COLO668 (cell line): ENCODE measurements around the gene FOXE3.
A peak's percentile ranks its signal among the peaks of the same experiment; 100 is the strongest.

ENCODE experiments used
- DNase-seq: peaks from one replicate; lab custom pipeline; 2025; ENCODE audit not compliant: unreplicated experiment; lab: John Stamatoyannopoulos, UW

FOXE3 gene

GRCh38 chr1:47403321-47403910 is 12.7 kb upstream of the FOXE3 start:
- no peak for DNase-seq

DNA sequence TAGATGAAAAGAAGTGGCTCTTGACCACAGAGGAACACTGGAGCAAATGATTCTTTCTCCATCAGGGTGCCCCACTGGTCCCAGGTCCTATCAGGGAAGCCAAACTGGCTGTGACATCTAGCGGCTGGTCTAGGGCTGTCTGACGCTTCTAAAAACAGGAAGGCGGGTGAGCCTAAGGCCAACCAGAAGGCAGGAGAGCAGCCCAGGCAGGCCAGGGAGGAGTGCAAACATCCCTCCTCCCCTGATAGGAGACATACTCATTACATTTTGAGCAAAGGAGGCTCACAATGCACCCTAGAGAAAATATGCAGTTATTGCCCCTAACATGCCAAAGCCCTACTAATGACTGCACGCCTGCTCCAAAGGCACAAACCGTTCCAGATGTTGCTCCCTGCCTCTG is 10.4 kb upstream of the FOXE3 start:
- no peak for DNase-seq

DNA sequence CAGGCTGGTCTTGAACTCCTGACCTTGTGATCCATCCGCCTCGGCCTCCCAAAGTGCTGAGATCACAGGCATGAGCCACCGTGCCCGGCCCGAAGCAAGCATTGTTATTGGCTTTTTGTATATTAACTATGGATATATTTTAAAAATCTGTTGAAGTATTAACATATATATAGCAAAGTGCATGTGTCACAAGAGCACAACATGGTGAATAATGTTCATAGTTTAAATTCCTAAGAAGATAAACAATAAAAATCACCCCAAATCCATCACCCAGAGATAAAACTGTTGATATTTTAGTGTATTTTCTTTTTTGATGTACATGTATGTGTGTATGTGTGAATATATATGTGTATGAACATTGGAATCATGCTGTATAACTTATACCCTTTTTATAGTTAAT is 9.1 kb upstream of the FOXE3 start:
- DNase-seq, result no peak

DNA sequence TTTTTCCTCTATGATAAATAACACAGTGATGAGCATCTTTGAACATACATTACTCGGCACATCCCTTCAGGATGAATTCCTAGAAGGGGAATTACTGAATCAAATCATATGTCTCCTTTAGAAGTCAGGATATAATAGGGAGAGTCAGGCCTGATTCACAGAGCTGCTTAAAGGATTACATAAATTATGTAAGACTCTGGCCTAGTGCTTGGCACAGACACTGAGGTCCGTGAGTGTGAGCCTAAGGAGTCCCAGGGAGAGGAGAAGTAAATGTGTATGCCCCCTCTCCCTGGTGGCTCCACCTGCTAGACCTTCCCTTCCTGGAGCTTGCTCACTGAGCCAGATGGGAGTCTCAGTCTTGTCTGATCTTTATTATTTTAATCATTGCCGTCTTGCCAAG is 8.6 kb upstream of the FOXE3 start:
- DNase-seq, result no peak

- no peak for DNase-seq
Measured at GRCh38 chr1:47409311-47410067, 6.6 kb upstream of the FOXE3 start.

- no peak for DNase-seq
Measured at GRCh38 chr1:47410068-47410455, 6.0 kb upstream of the FOXE3 start.

DNA sequence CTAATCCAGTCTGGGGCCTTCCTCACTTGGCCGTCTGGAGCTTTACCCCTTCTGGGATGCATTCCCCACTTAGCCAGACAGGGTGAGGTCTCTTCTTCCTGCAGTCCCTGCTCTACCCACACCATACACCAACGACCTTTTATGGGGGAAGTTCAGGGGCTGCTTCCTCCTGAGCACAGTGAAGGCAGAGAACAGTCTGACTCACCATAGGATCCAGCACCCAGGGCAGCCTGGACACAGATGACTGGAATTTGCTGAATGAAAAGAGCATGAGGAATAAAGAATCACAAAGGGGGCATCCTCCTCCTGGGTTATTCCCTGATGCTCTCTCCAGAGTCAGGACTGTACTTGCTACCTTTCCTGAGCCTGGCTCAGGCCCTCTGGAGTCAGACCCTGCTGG is 4.6 kb upstream of the FOXE3 start:
- DNase-seq, result no peak

- DNase-seq, result no peak
Measured at GRCh38 chr1:47412437-47412836, 3.6 kb upstream of the FOXE3 start.

GRCh38 chr1:47416319-47417169 is 459 bp downstream of the FOXE3 start:
- peak; percentile 82 for DNase-seq

DNA sequence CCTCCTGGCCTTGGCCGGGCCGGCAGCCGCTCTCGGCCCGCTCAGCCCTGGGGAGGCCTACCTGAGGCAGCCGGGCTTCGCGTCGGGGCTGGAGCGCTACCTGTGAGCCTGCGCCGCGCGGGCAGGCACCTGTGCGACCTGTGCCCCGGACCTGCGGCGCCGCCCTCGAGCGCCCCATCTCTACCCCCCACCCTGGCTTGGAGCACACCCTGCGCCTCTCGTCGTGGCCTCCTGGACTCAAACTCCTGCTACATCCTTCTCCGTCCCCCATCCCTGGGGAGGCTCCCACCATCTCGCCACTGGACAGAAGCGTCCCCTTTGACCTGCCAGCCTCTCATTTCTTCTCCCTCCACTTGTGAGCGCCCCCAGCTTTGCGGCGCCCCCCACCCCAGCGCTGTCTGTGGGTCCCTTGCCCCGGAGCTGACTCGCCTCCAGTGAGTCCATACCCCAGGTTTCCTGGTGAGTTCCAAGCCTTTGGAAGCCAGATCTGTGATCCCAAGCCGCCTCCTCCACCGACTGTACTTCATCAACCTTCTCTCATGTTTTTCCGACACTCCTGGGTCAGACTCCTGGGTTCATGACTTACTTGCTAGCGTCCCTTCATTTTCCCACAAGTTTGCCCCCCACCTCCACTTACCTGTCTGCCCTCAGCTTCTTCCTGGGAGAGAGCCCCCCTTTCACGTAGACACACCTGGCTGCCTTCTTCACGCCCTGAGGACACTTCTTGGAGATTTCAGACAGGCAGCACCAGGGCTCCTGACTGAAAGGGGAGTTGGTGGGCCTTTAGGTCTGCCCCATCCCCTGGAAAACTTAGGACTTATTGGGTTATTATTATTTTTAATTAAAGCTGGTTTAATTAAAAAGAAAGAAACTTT is 1.3 kb downstream of the FOXE3 start:
- DNase-seq, result peak; percentile 76

- DNase-seq, result no peak
Measured at GRCh38 chr1:47418122-47418521, 2.0 kb downstream of the FOXE3 start.

GRCh38 chr1:47418681-47419325 is 2.7 kb downstream of the FOXE3 start:
- DNase-seq, result no peak

DNA sequence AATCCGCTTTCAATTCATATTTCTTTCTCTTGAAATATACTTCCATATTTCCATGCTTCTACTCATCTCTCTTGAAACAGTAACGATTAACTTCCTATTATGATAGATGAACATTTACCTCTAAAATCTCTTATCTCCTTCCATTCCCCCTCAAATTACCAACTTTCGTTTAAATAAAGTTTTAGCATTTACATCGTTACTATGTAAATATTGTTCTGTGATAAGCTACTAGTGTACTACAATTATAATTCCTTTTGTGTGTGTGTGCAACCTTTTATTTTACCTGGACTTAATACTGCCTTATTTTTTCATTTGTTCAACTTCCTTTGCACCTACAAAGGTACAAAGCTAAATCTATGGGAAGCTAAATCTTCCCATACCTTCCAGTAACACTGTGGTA is 4.5 kb downstream of the FOXE3 start:
- DNase-seq, result no peak

DNA sequence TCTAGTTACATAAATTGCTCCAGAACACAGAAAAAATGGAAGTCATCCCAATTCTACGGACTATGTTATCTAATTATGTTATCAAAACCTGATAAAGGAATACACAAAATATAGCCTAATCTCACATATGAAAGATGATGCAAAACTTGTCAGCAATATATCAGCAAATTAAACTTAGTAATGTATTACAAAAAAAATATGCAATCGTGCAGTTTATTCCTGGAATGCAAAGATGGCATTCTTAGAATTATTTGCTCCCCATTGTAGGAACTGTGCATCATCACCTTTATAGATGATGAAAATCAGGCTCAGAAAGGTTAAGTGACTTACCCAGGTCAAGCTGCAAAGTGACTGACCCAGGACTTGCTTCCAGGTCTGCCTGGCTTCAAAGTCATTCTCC is 7.8 kb downstream of the FOXE3 start:
- DNase-seq, result no peak

DNA sequence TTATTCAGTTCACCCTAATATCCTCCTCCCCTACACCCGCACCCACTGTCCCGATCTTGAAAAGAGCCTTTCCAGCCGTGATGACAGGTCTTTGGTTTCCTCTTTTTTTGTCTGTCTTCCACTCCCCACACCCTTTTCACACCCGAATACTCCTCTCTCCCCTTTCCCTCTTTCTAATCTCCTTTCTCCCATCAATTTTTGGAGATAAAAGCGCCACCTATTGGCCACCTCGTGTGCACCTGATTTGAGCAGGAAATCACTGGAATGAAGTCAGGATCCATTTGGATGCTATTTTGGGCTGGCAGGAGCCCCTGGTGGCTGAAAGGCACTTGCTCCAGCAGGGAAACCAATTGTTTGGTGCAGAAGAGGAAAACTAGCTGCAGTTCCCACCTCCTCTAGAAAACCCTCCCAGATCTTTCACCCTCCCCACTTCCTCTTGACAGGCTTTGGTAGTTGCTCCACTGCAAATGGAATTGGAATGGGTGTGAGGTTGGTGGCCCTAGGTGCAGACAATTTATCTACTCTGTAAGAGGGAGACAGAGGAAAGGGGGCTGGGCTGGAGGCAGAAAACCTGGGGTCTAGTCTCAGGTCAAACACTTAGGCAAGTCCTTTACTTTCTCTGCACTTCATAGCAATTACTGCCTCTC is 8.4 kb downstream of the FOXE3 start:
- peak; percentile 66 for DNase-seq

- no peak for DNase-seq
Measured at GRCh38 chr1:47431534-47431933, 15.4 kb downstream of the FOXE3 start.

DNA sequence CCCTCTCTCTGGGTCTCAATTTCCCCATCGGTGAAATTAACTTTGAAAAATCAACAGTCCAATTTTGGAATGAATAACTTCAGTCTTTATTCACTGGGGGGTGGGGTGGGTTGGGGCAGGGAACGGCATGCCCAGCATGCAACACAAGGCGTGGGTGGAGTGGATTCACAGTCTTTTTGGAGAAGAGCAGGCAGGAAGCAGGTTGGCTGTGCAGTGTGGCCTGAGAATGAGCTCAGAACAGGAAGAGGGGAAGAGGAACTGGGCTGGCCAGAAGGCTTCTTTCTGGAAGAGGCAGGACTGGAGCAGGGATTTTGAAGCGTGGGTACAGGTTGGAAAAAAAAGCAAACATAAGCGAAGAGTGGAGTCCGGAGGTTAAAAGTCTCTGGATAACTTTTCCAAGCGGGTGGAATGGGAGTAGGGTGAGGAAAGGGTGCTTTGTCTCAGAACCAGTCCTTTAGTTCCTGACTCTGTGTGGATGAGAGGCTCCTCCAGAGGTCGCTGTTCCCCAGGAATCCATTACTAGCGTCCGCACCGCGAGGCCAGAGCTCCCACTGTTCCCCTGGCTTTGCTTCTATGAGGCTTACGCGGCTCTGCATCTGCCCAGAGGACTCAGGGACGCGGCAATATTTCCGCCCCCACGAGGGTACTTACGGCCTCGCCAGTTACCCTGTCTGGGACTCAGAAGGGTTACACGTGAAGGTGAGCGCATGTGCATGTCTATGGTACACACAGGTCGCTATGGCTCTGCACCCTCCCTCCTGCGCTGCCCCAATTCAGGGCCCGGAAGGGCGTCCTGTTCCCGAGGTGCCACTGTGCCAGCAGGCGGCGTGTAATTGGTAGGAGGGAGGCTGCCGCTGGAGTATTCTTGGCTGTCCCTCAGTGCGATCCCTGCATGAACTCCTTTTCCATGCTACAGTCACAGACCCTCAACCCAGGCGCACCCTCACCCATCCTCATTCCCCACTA is 16.3 kb downstream of the FOXE3 start:
- peak; percentile 59 for DNase-seq

DNA sequence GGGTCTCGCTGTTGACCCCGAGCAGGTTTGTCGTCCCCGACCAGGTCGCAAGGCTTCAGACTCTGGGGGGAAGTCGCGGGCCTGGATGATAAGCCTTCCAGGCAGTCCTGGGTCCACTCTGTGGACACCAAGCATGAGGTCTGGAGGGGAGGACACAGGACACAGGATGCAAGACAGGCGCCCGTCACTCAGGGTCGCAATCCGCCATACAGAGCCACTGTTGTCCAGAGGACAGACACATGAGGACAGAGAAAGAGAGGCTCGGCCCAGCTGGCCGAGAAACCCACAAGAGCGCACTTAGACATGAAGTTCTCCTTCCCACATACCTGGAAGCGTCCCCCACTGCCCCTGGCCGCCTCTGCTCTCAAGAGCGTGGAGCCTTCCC is 16.9 kb downstream of the FOXE3 start:
- no peak for DNase-seq

DNA sequence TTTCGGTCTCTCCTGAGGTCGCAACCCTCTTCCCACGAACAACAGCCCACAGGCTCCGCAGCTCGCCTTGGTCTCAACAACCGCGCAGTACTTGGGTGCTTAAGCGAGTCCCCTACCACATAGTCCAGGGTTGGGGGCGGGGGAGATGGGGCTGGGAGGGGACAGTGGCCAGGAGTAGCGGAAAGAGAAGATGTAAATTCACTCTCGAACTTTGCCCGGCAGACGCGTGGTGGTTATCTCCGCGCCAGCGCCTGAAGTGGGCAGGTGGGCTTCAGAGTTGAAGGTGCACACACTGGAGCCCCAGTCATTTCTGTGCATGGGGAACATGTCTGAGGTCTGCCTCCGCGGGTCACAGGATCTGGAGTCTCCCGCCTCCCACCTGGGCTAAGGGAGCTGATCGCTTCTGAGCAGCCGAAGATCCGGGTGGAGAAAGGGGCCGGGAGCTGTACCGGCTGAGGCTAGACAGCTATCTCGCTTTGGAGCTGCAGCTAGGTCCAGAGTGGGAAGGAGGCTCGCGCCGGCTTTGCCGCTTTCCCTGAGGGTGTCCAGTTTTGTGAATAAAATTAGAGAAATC is 17.5 kb downstream of the FOXE3 start:
- DNase-seq, result no peak
